ENCODE data around the gene VAV3. TPM values are rescaled to one million over a fixed set of nuclear protein-coding genes. Genes with fewer than 3 reads are reported as not detected.

VAV3 gene
- total RNA-seq, 4 donors from 2014 or later, result 44.1 to 123 (median 111) TPM

GRCh38 chr1:107622535-107622934, 342.4 kb downstream of the VAV3 start:
- H3K4me1 ChIP-seq, result peaks cover 0 to 12% (median 5%) of the 10 kb centered on the region in 4 donors
- no peaks in the 10 kb centered on the region for H3K9me3 ChIP-seq
- no peak overlapping the region for H3K27ac ChIP-seq
- in situ Hi-C loops (cut with MboI; ENCODE audit: low pct_ligation_motif_present in 1 of 4, low pct_unique_long_range_greater_than_20kb in 1 of 4, low sequenced_read_pairs in 3 of 4), result no loop called here
- intact Hi-C loops (cut with DNase I; ENCODE audit: low total_unique reads), result no loop called here
- H3K27me3 ChIP-seq, result no peaks in the 10 kb centered on the region
- TF ChIP-seq EP300 (IDR thresholded peaks at IDR 0.05; ENCODE audit: low read depth), result no peak
- TF ChIP-seq POLR2A (IDR thresholded peaks at IDR 0.05), result no peak
- TF ChIP-seq POLR2AphosphoS5 (IDR thresholded peaks at IDR 0.05), result no peak
- TF ChIP-seq CTCF (IDR thresholded peaks at IDR 0.05), result no peak
- DNase-seq, result no peak
- H3K36me3 ChIP-seq, result peaks cover 0 to under 1% (median 0%) of the 10 kb centered on the region in 4 donors
- no peak overlapping the region for H3K4me3 ChIP-seq
- 75 to 76% methylated on average over 4 of the region's 4 CpGs for WGBS, 2 donors (ENCODE audit: low coverage in 1 of 2)

GRCh38 chr1:107620753-107621152, 344.2 kb downstream of the VAV3 start:
- intact Hi-C loops (cut with DNase I; ENCODE audit: low total_unique reads), result no loop called here
- peaks cover 0 to 18% (median 0%) of the 10 kb centered on the region in 4 donors for H3K36me3 ChIP-seq
- H3K27ac ChIP-seq, result no peak overlapping the region
- no peaks in the 10 kb centered on the region for H3K9me3 ChIP-seq
- no peak for DNase-seq
- H3K4me3 ChIP-seq, result no peak overlapping the region
- H3K4me1 ChIP-seq, result no peaks in the 10 kb centered on the region
- no peak for TF ChIP-seq EP300 (IDR thresholded peaks at IDR 0.05; ENCODE audit: low read depth)
- TF ChIP-seq POLR2A (IDR thresholded peaks at IDR 0.05), result no peak
- TF ChIP-seq CTCF (IDR thresholded peaks at IDR 0.05), result no peak
- TF ChIP-seq POLR2AphosphoS5 (IDR thresholded peaks at IDR 0.05), result no peak
- in situ Hi-C loops (cut with MboI; ENCODE audit: low pct_ligation_motif_present in 1 of 4, low pct_unique_long_range_greater_than_20kb in 1 of 4, low sequenced_read_pairs in 3 of 4), result no loop called here
- H3K27me3 ChIP-seq, result no peaks in the 10 kb centered on the region
- WGBS, 2 donors (ENCODE audit: low coverage in 1 of 2), result 67 to 69% methylated on average over 1 of the region's 1 CpG

- H3K4me1 ChIP-seq, result no peaks in the 10 kb centered on the region
- no peak for TF ChIP-seq CTCF (IDR thresholded peaks at IDR 0.05)
- TF ChIP-seq POLR2AphosphoS5 (IDR thresholded peaks at IDR 0.05), result no peak
- DNase-seq, result no peak
- H3K36me3 ChIP-seq, result peaks cover 0 to 23% (median 2%) of the 10 kb centered on the region in 4 donors
- no peaks in the 10 kb centered on the region for H3K27me3 ChIP-seq
- in situ Hi-C loops (cut with MboI; ENCODE audit: low pct_ligation_motif_present in 1 of 4, low pct_unique_long_range_greater_than_20kb in 1 of 4, low sequenced_read_pairs in 3 of 4) (no loop called here), intact Hi-C loops (cut with DNase I; ENCODE audit: low total_unique reads) (no loop called here)
- no peaks in the 10 kb centered on the region for H3K9me3 ChIP-seq
- H3K4me3 ChIP-seq, result no peak overlapping the region
- H3K27ac ChIP-seq, result no peak overlapping the region
Observed at GRCh38 chr1:107618539-107618938, 346.4 kb downstream of the VAV3 start.

GRCh38 chr1:107617921-107618320, 347.1 kb downstream of the VAV3 start:
- H3K9me3 ChIP-seq, result no peaks in the 10 kb centered on the region
- intact Hi-C loops (cut with DNase I; ENCODE audit: low total_unique reads), result no loop called here
- H3K36me3 ChIP-seq, result peaks cover 0 to 28% (median 2%) of the 10 kb centered on the region in 4 donors
- H3K27ac ChIP-seq, result no peak overlapping the region
- H3K4me3 ChIP-seq, result no peak overlapping the region
- H3K4me1 ChIP-seq, result no peaks in the 10 kb centered on the region
- in situ Hi-C loops (cut with MboI; ENCODE audit: low pct_ligation_motif_present in 1 of 4, low pct_unique_long_range_greater_than_20kb in 1 of 4, low sequenced_read_pairs in 3 of 4), result no loop called here
- 62 to 86% methylated on average over 3 to 8 of the region's 8 CpGs for WGBS, 2 donors (ENCODE audit: low coverage in 1 of 2)
- TF ChIP-seq CTCF (IDR thresholded peaks at IDR 0.05) (no peak), EP300 (IDR thresholded peaks at IDR 0.05; ENCODE audit: low read depth) (no peak), POLR2AphosphoS5 (IDR thresholded peaks at IDR 0.05) (no peak), POLR2A (IDR thresholded peaks at IDR 0.05) (no peak)
- DNase-seq, result no peak
- H3K27me3 ChIP-seq, result no peaks in the 10 kb centered on the region

Data from transverse colon (tissue), 4 donors.